Neuron (in vitro differentiated cells): Measurements from ENCODE around the gene PPP1R8.
A peak's percentile ranks its signal among the peaks of the same experiment; 100 is the strongest.
"Not testable (repeated sequence)": the region's sequence is repeated elsewhere in the genome, so short reads cannot be mapped to it uniquely, and the experiment has no call there.

Experiments
- H2AFZ ChIP-seq: one replicate; pipeline ENCODE4 v1.6.1; 2013; ENCODE audit warnings: low read depth, mild to moderate bottlenecking, inconsistent platforms, low read length, moderate library complexity
- H3K27me3 ChIP-seq: one replicate; pipeline ENCODE4 v1.6.1; 2013; ENCODE audit warnings: low read length; ENCODE audit not compliant: insufficient read depth
- H3K36me3 ChIP-seq: one replicate; pipeline ENCODE4 v1.6.1; 2013; ENCODE audit warnings: low read length; ENCODE audit not compliant: insufficient read depth
- H3K4me1 ChIP-seq: one replicate; pipeline ENCODE4 v1.6.1; 2013; ENCODE audit warnings: low read length; ENCODE audit not compliant: insufficient read depth
- H3K4me3 ChIP-seq: 2 replicates; pipeline ENCODE4 v1.5.1; 2013; ENCODE audit warnings: mild to moderate bottlenecking, low read length, moderate library complexity
- H3K9me3 ChIP-seq: one replicate; pipeline ENCODE4 v1.6.1; 2013; ENCODE audit warnings: low read length

PPP1R8 gene

DNA sequence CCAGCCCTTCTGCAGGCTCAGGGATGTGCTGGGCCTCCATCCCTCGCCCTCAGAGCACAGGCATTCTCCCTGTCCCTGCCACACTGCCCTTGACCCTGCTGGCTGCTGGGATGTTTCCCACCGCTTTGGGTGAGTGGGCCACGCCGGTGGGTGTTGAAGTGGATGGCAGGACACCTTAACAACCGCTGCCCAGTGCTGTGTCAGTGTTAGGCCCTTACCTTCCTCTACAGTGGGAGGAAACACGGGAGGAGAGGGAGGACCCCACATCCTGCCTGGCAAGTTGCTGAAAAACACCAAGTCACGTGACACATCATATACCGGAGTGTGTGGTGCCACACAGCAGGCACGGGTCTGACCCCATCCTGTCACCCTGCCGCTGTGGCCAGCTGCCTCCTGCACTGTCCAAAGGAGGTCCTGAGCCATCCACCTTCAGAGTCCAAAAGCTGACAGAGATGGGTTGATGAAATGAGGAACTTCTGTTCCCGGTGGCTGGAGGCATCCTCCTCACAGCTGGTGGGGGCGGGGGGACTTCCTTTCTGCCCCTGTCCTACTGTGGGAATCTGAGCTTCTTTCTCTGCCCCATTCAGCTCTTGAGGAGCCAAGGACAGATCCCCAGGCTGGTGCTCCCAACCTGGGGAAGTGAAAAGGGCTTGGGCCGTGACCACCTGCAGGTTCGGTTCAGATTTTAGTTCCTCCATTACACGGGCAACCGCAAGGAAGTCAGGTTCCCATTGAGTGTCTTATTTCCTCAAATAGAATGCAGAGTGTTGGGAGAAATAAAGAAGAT lies 38.5 kb downstream of the PPP1R8 start:
- peaks cover 9% of the 10 kb centered on the region for H3K4me1 ChIP-seq
- no peaks in the 10 kb centered on the region for H3K36me3 ChIP-seq
- no peak overlapping the region for H3K4me3 ChIP-seq

DNA sequence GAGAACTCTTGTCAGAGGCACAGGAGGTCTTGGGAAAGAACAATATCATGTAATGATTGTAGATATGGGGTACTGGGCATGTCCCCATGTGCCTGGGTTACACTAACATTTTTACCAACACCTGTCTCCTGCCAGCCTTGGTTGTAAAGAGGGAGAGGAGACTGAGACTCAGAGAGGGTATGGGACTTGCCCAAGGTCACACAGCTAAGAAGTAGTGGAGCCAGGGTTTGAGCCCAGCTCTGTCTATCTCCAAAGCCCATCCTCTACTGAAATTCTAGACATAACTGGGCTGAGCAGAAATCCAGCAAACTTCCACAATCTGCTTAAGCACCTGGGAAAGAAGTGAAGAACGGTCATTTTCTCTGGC lies 39.1 kb downstream of the PPP1R8 start:
- Histone ChIP-seq H3K4me3 (no peak overlapping the region), H2AFZ (no peak overlapping the region), H3K4me1 (peaks cover 9% of the 10 kb centered on the region), H3K27me3 (peaks cover 11% of the 10 kb centered on the region), H3K9me3 (no peaks in the 10 kb centered on the region), H3K36me3 (no peaks in the 10 kb centered on the region)

More for the DNA sequence above, 38.5 kb downstream of the PPP1R8 start:
- Histone ChIP-seq H3K9me3 (no peaks in the 10 kb centered on the region), H2AFZ (no peak overlapping the region), H3K27me3 (peaks cover 11% of the 10 kb centered on the region)

GRCh38 chr1:27871076-27871475 lies 40.5 kb downstream of the PPP1R8 start:
- H3K36me3 ChIP-seq, H3K4me1 ChIP-seq, H2AFZ ChIP-seq, H3K4me3 ChIP-seq, H3K9me3 ChIP-seq: not testable (repeated sequence)
- H3K27me3 ChIP-seq: peaks cover 11% of the 10 kb centered on the region

- peak within 1 kb of the TSS; percentile 52 for H3K4me3 ChIP-seq
- H3K9me3 ChIP-seq: no peaks in the 10 kb centered on the region
- H3K36me3 ChIP-seq: no peaks in the 10 kb centered on the region
- peaks cover 11% of the 10 kb centered on the region for H3K27me3 ChIP-seq
- H3K4me1 ChIP-seq: peaks cover 7% of the 10 kb centered on the region
- H2AFZ ChIP-seq: peak within 1 kb of the TSS; percentile 97
These were observed 41.6 kb downstream of the PPP1R8 start, which contains the start of gene THEMIS2 for GRCh38 chr1:27872059-27872801. TSS of gene THEMIS2 (plus strand) at chr1:27872544. CDS start at chr1:27872572, 28 bp downstream.

GRCh38 chr1:27872802-27873551 lies 42.4 kb downstream of the PPP1R8 start:
- H3K27me3 ChIP-seq: peaks cover 11% of the 10 kb centered on the region
- no peaks in the 10 kb centered on the region for H3K36me3 ChIP-seq
- peak overlapping the region; percentile 52 for H3K4me3 ChIP-seq
- H2AFZ ChIP-seq: peak overlapping the region; percentile 97
- peaks cover 7% of the 10 kb centered on the region for H3K4me1 ChIP-seq
- no peaks in the 10 kb centered on the region for H3K9me3 ChIP-seq

DNA sequence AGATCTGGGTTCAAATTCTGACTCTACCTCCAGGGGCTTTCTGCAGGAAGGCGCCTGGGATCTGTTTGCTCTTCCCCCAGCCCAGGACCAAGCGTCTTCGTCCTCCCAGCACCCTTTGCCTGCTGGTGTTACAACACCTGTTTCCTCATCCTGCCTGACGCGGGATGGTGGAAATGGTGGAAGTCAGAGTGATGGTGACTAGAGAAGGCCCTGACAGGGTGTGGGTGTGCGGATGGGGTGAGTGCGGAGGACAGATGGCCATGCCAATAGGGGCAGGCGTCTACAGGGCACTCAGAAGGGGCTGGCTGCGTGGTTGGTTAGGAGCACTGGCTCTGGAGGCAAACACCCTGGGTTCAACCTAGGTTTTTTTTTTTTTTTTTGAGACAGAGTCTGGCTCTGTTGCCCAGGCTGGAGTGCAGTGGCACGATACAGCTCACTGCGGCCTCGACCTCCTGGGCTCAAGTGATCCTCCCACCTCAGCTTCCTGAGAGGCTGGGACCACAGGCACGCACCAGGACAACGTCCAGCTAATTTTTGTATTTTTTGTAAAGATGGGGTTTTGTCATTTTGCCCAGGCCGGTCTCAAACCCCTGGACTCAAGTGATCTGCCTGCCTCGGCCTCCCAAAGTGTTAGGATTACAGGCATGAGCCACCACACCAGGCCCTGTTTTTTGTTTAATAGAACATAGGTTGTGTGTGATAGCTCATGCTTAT lies 43.2 kb downstream of the PPP1R8 start:
- Histone ChIP-seq H2AFZ (no peak overlapping the region), H3K4me3 (no peak overlapping the region), H3K36me3 (no peaks in the 10 kb centered on the region), H3K4me1 (peaks cover 7% of the 10 kb centered on the region), H3K27me3 (peaks cover 11% of the 10 kb centered on the region), H3K9me3 (no peaks in the 10 kb centered on the region)

GRCh38 chr1:27876341-27877114 lies 45.9 kb downstream of the PPP1R8 start:
- H3K27me3 ChIP-seq: peaks cover 11% of the 10 kb centered on the region
- peaks cover 7% of the 10 kb centered on the region for H3K4me1 ChIP-seq
- no peaks in the 10 kb centered on the region for H3K9me3 ChIP-seq
- no peak overlapping the region for H2AFZ ChIP-seq
- H3K36me3 ChIP-seq: no peaks in the 10 kb centered on the region
- H3K4me3 ChIP-seq: no peak overlapping the region

DNA sequence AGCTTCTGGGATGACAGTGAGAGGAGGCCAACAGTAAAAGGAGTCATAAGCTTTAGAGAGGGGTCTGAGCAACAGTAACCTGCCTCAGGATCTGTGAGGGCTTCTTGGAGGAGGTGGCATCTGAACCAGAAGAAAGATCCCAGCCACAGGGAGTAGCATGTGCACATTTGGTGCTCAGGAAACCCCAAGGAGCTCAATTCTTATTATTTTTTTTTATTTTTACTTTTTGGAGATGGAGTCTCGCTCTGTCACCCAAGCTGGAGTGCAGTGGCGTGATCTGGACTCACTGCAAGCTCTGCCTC lies 46.5 kb downstream of the PPP1R8 start:
- Histone ChIP-seq H3K4me3 (no peak overlapping the region), H3K9me3 (no peaks in the 10 kb centered on the region), H3K4me1 (peaks cover 7% of the 10 kb centered on the region), H3K27me3 (peaks cover 11% of the 10 kb centered on the region), H3K36me3 (no peaks in the 10 kb centered on the region), H2AFZ (no peak overlapping the region)

DNA sequence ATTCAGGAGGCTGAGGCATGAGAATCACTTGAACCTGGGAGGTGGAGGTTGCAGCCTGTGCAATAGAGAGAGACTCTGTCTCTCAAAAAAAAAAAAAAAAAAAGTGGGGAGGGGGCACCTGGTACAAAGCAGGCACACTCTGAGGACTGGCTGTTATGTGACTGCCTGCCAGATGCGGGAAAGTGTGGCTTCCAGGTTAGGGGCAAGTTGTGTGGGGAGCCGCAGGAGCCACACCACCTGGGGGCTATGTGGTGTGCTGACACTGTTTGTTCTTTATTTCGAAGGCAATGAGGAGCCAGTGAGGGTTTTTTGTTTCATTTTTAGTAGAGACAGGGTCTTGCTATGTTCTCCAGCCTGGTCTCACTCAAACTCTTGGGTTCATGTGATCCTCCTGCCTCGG lies 47.5 kb downstream of the PPP1R8 start:
- no peaks in the 10 kb centered on the region for H3K9me3 ChIP-seq
- H2AFZ ChIP-seq: no peak overlapping the region
- H3K4me3 ChIP-seq: no peak overlapping the region
- peaks cover under 1% of the 10 kb centered on the region for H3K4me1 ChIP-seq
- H3K36me3 ChIP-seq: no peaks in the 10 kb centered on the region
- peaks cover 7% of the 10 kb centered on the region for H3K27me3 ChIP-seq

GRCh38 chr1:27878787-27879335 lies 48.3 kb downstream of the PPP1R8 start:
- Histone ChIP-seq H3K36me3 (peaks cover 4% of the 10 kb centered on the region), H3K4me1 (no peaks in the 10 kb centered on the region), H2AFZ (no peak overlapping the region), H3K4me3 (no peak overlapping the region), H3K9me3 (no peaks in the 10 kb centered on the region), H3K27me3 (no peaks in the 10 kb centered on the region)

GRCh38 chr1:27879374-27880082 lies 48.9 kb downstream of the PPP1R8 start:
- no peak overlapping the region for H2AFZ ChIP-seq
- H3K9me3 ChIP-seq: no peaks in the 10 kb centered on the region
- H3K4me1 ChIP-seq: no peaks in the 10 kb centered on the region
- H3K36me3 ChIP-seq: peaks cover 4% of the 10 kb centered on the region
- H3K4me3 ChIP-seq: no peak overlapping the region
- H3K27me3 ChIP-seq: no peaks in the 10 kb centered on the region
